Stimulated activated CD8-positive, alpha-beta memory T cell treated with anti-CD3 and anti-CD28 coated beads, Interleukin-15, amount 100 ng/mL, for 24 hours (primary cell): ENCODE measurements around the gene TNFSF15.
"Not testable (repeated sequence)": the region's sequence is repeated elsewhere in the genome, so short reads cannot be mapped to it uniquely, and the experiment has no call there.

Experiments used
- DNase-seq: peaks from one replicate; pipeline ENCODE4 v3.0.0-alpha.2; 2020; ENCODE audit warnings: low read depth

TNFSF15 gene

DNA sequence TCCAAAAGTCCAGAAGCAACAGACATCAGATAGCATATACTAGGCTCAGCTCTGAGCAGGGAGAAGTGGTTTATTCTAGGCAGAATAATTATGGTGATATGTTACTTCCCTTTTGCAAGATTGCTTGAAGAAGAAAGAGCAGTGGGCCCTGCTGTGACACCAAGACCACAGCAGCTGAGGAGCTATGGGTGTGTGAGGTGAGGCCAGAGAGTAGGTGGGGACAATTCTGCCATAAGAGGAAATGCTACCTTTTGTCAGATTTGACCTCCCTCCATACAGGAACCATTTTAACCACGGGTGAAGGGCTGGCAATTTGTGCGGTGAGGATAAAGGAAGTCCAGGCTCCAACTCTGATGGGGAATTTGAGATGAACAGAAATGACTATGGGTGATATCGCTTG, 51.3 kb downstream of the TNFSF15 start:
- no peak for DNase-seq

DNA sequence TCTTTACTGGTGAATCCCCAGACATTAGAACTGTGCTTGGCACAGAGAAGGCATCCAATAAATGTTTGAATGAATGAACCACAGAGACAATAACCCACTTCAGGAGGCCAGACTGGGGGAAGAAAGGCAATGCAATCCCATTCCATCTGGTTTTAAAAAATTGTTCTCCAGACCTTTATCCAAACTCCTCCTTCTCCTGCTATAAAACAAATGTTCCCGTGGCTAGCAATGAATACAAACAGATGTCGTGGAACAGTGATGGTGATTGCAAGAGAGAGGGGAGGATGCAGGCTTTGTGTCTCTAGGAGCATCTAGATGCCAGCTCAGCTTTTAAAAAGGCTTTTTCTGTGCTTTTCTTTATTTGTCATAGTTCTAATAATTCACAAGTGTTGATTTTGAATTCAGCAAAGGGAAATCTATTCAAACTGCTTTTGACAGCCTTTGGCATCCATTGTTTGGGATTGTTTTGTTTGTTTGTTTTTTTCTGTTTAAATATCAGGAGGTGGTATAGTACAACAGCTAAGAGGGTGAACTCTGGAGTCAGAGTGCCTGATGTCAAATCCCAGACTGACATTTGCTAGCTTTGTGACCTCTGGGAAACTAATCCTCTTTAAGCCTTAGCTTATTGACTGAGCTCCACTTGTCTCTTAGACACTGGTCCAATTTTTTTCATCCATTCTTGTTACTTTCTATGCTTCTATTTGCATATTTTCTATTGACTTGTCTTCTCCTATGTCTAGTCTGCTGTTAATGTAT, 59.1 kb downstream of the TNFSF15 start:
- DNase-seq, result no peak

DNA sequence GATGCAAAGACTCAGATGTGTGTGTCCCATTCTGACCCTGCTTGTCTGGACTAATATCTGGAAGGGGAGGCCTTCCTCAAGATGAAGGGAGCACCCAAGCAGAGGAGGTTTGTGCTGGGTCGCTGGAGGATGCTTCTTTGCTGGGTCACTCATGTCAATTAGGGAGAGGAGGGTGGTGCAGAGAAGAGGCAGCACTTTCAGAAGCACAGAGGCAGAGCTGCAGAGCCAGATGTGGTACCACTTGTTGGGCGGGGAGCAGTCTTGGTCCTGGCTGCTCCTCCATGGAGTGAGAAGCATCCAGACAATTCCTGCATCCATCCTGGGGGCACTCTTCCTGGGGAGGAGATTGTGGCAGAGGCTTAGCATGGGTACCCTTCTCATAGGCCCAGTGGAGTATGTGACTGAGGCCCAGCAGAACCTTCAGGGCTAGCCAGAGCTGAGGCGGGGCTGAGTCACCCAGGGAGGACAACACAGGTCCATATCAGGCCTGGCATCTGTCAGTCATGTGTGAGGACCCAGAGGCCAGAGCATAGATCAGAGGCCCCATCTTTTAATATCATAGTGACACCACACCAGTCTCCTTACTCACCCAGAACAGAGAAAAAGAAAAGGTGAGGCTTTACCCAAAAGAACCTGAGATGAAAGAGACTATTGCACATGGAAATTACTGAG, 59.8 kb downstream of the TNFSF15 start:
- DNase-seq, result no peak

DNA sequence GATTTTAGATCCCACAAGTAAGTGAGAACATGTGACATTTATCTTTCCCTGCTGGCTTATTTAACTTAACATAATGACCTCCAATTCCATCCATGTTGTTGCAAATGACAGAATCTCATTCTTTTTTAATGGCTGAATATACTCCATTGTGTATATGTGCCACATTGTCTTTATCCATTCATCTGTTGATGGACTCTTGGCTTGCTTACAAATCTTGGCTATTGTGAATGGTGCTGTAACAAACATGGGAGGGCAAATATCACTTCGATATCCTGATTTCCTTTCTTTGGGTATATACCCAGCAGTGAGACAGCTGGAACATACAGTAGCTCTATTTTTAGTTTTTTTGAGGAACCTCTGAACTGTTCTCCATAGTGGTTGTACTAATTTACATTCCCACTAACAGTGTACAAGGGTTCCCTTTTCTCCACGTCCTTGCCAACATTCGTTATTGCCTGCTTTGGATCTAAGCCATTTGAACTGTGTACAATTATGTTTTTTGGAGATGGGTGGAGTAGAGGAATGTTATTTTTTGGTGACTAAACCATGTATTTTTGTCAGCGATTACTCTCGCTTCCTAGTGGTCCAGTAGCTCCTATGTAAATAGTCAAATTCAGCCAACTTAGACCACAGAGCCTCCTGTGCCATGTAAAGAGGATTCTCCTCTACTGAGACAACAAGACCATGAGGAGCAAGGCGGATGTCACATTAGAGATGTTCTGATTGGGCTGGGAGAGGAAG, 60.6 kb downstream of the TNFSF15 start:
- no peak for DNase-seq

DNA sequence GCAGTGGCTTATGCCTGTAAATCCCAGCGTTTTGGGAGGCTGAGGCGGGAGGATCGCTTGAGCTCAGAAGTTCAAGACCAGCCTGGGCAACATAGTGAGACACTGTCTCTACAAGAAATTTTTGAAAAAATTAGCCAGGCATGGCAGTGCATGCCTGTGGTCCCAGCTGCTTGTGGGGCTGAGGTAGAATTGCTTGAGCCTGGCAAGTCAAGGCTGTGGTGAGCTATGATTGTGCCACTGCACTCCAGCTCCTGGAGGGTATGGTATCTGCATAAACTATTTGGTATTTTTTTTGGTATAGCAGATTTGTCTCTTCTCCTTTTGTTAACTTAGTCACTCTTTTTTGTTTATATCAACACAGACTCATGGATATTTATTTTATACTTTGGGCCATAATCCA, 62.4 kb downstream of the TNFSF15 start:
- no peak for DNase-seq

DNA sequence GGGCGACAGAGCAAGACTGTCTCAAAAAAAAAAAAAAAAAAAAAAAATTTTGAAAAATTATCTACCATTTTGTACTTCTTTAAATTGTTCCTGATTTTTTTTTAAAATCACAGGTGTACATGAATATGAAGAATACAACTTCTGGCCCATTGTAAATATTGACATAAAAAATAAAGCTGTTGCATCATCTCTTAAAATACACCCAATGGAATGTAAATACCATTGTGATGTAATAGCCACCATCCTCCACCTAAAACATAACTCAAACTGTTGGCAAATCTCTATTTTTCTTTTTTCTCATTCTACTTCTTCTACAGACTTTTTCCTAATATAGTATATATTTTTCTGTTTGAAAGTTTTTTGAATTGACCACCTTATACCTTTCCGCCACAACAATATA, 62.9 kb downstream of the TNFSF15 start:
- no peak for DNase-seq

DNA sequence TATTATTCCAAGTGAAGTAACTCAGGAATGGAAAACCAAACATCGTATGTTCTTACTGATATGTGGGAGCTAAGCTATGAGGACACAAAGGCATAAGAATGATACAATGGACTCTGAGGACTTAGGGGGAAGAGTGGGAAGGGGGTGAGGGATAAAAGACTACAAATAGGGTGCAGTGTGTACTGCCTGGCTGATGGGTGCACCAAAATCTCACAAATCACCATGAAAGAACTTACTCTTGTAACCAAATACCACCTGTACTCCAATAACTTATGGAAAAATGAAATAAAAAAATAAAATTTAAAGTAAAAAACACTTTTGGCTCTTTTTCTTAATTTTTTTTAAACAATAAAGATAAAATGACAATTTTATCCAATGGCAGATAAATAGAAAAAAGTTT, 64.3 kb downstream of the TNFSF15 start:
- not testable (repeated sequence) for DNase-seq

DNA sequence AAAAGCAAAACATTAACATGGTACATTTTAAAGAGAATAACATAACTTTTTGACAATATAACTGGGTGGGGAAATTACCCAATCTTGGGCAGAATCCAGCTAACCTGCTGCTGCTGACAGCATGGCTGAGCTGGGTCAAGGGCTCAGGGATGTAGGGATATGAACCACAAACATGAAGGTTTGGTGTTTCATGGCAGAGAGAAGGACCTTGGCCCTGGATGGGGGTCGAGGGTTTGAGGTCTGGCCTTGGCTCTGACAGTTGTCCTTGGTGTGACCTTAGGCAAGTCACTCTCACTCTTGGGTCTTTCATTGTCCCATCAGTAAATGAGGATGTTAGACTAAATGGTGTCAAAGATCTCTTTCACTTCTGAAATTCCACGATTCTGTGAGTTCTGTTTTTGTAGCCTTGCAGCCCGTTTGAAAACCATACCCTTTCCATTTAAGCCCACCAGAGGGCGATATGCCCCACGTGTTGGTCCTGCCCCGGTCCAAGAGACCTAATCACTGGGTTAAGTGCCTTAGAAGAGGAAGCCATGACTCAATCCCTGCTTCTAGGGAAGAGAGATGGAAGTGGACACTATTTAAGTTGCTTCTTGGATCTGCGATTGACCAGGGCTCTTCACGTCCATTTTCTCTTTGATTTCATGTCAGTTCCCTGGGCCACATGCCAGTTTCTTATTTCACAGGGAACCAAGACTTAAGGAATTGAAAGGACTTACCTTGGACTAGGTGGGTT, 67.1 kb downstream of the TNFSF15 start:
- no peak for DNase-seq

DNA sequence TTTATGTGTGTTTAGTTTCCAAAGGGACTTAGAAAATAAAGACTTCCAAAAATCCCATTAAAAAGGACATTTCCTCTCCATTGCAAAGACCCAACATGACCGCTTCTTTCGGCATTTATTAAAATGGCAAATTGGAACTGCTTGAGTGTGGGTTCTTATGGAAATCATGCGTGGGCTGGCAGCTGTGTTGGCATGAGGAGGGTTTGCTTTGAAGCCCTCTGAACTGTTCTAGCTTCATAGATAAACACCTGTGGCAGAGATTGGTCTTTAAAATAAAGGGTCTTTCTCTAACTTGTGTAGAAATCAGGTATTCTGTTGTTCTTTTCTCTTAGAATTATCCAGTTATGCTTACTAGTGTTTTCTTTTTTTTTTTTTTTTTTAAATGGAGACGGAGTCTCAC, 68.0 kb downstream of the TNFSF15 start:
- no peak for DNase-seq

DNA sequence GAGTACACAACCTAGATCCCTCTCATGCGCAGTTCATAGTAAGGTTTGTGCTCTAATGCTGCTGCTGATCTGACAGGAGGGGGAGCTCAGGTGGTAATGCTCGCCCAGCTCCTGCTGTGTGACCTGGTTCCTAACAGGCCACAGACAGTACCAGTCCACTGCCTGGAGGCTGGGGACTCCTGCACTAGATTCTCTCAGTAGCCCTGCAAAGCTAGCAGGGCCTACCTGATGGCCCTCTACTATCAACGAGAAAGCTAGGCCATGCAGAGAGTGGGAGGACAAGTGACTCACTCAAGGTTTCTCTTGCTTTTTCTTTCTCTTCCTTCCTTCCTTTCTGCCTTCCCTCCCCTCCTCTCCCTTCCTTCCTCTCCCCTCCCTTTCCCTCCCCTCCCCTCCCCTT, 68.7 kb downstream of the TNFSF15 start:
- DNase-seq, result no peak

DNA sequence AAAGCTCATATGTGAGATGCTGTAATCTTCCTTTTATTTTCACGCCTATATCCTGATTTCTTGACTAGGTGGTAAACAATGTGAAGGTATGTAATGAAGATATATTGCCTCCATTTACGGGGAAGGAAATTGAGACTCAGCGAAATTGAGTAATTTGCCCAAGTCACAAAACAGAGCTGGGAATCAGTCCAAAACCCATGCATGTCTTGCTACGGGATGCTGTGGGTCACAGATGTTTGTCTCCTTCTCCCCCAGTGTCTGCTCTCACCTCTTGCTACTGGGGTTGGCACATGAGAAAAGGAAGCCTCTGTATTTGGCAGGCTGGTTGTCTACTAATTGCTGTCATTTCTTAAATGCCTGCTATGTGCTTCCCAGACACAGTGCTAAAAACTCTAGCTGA, 70.1 kb downstream of the TNFSF15 start:
- no peak for DNase-seq

DNA sequence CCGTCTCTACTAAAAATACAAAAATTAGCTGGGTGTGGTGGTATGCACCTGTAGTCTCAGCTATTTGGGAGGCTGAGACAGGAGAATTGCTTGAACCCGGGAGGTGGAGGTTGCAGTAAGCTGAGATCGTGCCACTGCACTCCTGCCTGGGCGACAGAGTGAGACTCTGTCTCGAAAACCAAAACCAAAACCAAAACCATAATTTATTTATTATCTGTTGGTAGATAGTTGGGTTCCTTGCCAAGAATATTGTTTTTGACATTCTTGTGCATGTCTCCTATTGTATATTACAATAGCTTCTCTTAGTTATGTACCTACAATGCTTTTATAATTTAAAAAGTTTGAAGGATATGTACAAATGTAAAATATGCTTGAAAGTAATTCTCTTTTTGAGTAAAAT, 70.7 kb downstream of the TNFSF15 start:
- DNase-seq, result not testable (repeated sequence)
